Mucosa of stomach (tissue), 1 donor: Measurements from ENCODE around the gene PXK.
A peak's percentile ranks its signal among the peaks of the same experiment; 100 is the strongest.

ENCODE experiments used
- H3K27me3 ChIP-seq: one replicate; pipeline ENCODE4 v1.7.0; 2013; ENCODE audit warnings: mild to moderate bottlenecking, low read length; ENCODE audit not compliant: control insufficient read depth, insufficient read depth
- H3K36me3 ChIP-seq: one replicate; pipeline ENCODE4 v1.7.0; 2013; ENCODE audit warnings: low read length; ENCODE audit not compliant: control insufficient read depth, insufficient read depth
- H3K4me1 ChIP-seq: one replicate; pipeline ENCODE4 v1.7.0; 2013; ENCODE audit warnings: mild to moderate bottlenecking, low read length; ENCODE audit not compliant: control insufficient read depth, insufficient read depth
- H3K4me3 ChIP-seq: one replicate; pipeline ENCODE4 v1.7.0; 2013; ENCODE audit warnings: low read length
- H3K9ac ChIP-seq: one replicate; pipeline ENCODE4 v1.7.0; 2013; ENCODE audit warnings: mild to moderate bottlenecking, low read length, moderate library complexity
- H3K9me3 ChIP-seq: one replicate; pipeline ENCODE4 v1.7.0; 2013; ENCODE audit warnings: mild to moderate bottlenecking, low read length, moderate library complexity; ENCODE audit not compliant: control insufficient read depth
- donor health status: Pancreatic carcinoma.

PXK gene

GRCh38 chr3:58377168-58377567 is 44.5 kb downstream of the PXK start:
- Histone ChIP-seq H3K9ac (no peak overlapping the region), H3K9me3 (no peaks in the 10 kb centered on the region), H3K27me3 (no peaks in the 10 kb centered on the region), H3K4me3 (no peak overlapping the region), H3K36me3 (no peaks in the 10 kb centered on the region), H3K4me1 (no peaks in the 10 kb centered on the region)

- no peak overlapping the region for H3K9ac ChIP-seq
- H3K4me3 ChIP-seq, result no peak overlapping the region
- no peaks in the 10 kb centered on the region for H3K9me3 ChIP-seq
- no peaks in the 10 kb centered on the region for H3K27me3 ChIP-seq
- H3K36me3 ChIP-seq, result no peaks in the 10 kb centered on the region
- H3K4me1 ChIP-seq, result no peaks in the 10 kb centered on the region
These were observed 45.1 kb downstream of the PXK start for GRCh38 chr3:58377750-58378149.

- Histone ChIP-seq H3K36me3 (no peaks in the 10 kb centered on the region), H3K4me3 (no peak overlapping the region), H3K27me3 (no peaks in the 10 kb centered on the region), H3K4me1 (no peaks in the 10 kb centered on the region), H3K9me3 (no peaks in the 10 kb centered on the region), H3K9ac (no peak overlapping the region)
These were observed 46.8 kb downstream of the PXK start for GRCh38 chr3:58379351-58380073.

- no peak overlapping the region for H3K4me3 ChIP-seq
- no peaks in the 10 kb centered on the region for H3K9me3 ChIP-seq
- no peaks in the 10 kb centered on the region for H3K36me3 ChIP-seq
- H3K27me3 ChIP-seq, result no peaks in the 10 kb centered on the region
- no peaks in the 10 kb centered on the region for H3K4me1 ChIP-seq
- H3K9ac ChIP-seq, result no peak overlapping the region
These were observed 50.8 kb downstream of the PXK start for GRCh38 chr3:58383476-58383875.

DNA sequence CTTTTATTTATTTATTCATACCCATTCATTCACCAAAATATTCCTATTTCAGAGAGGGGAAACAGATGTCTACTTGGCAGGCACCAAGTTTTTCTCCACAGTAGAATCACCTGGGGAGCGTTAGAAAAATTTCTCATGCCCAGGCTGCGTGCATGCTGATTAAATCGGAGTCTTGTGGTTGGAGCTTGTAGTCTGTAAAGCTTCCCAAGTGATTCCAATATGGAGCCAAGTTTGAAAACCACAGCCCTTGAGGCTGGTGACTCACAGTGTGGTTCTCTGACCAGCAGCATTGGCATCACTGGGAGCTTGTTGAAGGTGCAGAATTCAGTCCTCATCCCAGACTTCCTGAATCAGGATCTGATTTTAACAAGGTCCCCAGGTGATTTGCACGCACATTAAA is 51.2 kb downstream of the PXK start:
- Histone ChIP-seq H3K9ac (no peak overlapping the region), H3K9me3 (no peaks in the 10 kb centered on the region), H3K4me1 (no peaks in the 10 kb centered on the region)

DNA sequence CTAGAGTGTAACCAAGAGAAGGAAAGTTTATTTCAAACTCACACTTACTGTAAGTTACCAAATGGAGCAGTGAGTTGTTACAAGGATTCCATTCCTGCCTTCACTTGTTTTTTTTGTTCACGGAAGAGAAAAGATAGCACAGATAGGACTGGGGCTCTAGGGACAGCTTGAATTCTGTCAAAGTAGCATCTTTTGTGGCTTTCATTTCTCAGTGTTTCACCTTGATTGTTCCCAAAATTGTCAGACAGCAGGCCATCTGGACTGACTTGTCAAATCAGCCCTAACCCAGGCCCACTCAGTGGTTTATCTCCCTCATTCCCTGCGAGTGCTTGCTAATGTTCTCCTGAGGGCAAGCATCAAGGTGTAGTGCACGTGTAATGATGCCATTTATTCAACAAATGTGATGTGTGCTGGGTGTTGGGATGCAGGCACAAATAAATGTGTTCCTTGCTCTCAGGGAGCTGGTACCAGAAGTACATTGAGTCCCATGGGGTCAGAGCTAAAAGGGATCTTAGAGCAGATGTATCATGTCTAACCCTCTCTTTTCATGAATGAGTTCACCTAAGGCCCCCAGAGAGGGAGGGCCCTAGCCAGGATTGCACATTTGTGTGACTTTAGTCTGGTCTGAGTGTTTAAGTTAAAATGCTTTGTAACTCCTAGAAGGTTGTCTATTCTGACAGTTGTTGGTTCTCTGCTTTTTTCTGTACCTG is 51.8 kb downstream of the PXK start:
- no peak overlapping the region for H3K9ac ChIP-seq
- no peaks in the 10 kb centered on the region for H3K4me1 ChIP-seq
- H3K4me3 ChIP-seq, result no peak overlapping the region
- H3K27me3 ChIP-seq, result no peaks in the 10 kb centered on the region
- H3K9me3 ChIP-seq, result no peaks in the 10 kb centered on the region
- H3K36me3 ChIP-seq, result no peaks in the 10 kb centered on the region

More for the DNA sequence above, 51.2 kb downstream of the PXK start:
- no peak overlapping the region for H3K4me3 ChIP-seq
- H3K36me3 ChIP-seq, result no peaks in the 10 kb centered on the region
- no peaks in the 10 kb centered on the region for H3K27me3 ChIP-seq

DNA sequence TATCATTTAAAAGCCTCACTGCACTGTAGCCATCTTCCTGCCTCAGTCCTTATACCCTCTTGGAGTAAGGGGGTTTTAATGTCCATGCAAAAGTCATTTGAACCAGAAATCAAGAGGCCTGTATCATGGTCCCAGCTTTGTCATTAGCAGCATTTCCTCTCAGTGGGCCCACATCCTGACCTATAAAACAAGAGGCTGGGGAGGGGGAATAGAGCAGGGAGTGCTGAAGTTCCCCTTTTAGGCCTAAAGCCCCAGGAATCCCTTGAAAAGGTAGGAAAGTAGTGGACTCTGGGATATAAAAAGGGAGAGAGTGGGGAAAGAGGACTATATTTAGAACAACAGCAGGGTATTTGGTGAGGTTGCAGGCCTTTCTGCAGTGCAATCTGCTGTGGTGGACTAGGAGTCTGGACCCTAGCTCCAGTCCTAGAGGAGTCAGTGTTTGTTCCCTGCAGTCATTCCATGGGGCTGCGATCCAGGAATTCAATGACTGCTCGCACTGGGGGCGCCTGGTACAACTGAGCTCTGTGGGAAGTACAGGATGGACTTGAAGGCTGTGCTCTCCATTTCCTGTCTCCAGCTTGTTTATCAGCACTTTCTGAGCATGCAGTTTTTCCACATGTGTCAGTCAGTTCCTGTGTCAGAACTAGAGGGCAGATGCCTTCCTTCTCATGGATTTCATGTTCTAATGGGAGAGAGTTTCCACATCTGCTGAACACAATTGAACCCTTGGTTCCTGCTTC is 54.1 kb downstream of the PXK start:
- H3K9ac ChIP-seq, result no peak overlapping the region
- no peaks in the 10 kb centered on the region for H3K36me3 ChIP-seq
- no peaks in the 10 kb centered on the region for H3K27me3 ChIP-seq
- H3K4me3 ChIP-seq, result no peak overlapping the region
- H3K9me3 ChIP-seq, result no peaks in the 10 kb centered on the region
- no peaks in the 10 kb centered on the region for H3K4me1 ChIP-seq

GRCh38 chr3:58387650-58388546 is 55.2 kb downstream of the PXK start:
- Histone ChIP-seq H3K9me3 (no peaks in the 10 kb centered on the region), H3K36me3 (no peaks in the 10 kb centered on the region), H3K9ac (peak overlapping the region; percentile 16), H3K4me1 (no peaks in the 10 kb centered on the region), H3K4me3 (no peak overlapping the region), H3K27me3 (no peaks in the 10 kb centered on the region)

GRCh38 chr3:58388550-58389091 is 55.9 kb downstream of the PXK start:
- Histone ChIP-seq H3K9me3 (no peaks in the 10 kb centered on the region), H3K27me3 (no peaks in the 10 kb centered on the region), H3K36me3 (no peaks in the 10 kb centered on the region), H3K9ac (no peak overlapping the region), H3K4me1 (no peaks in the 10 kb centered on the region), H3K4me3 (no peak overlapping the region)

- no peaks in the 10 kb centered on the region for H3K27me3 ChIP-seq
- H3K4me1 ChIP-seq, result no peaks in the 10 kb centered on the region
- H3K36me3 ChIP-seq, result no peaks in the 10 kb centered on the region
- no peak overlapping the region for H3K9ac ChIP-seq
- H3K4me3 ChIP-seq, result no peak overlapping the region
- H3K9me3 ChIP-seq, result no peaks in the 10 kb centered on the region
These were observed 58.6 kb downstream of the PXK start for GRCh38 chr3:58391156-58391865.

DNA sequence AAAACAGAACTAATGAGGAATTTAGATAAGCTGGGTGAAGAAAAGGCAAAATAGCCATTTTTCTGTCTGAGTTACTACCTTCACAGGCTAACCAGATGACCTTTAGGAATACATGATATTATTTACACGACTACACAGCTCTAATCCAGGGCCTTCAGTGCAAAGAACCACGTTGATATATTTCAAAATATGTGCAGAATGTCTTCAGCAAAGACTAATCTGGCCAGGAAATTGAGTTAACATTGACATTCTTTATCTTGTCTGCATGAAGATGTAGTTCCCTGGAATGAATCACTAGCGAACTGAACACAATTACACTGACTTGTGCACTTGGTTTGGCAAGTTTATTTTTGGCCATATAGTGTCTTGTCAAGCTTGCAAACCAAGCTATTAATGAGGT is 59.5 kb downstream of the PXK start:
- H3K4me1 ChIP-seq, result no peaks in the 10 kb centered on the region
- no peaks in the 10 kb centered on the region for H3K9me3 ChIP-seq
- no peak overlapping the region for H3K9ac ChIP-seq
- no peak overlapping the region for H3K4me3 ChIP-seq
- H3K36me3 ChIP-seq, result peaks cover 4% of the 10 kb centered on the region
- H3K27me3 ChIP-seq, result no peaks in the 10 kb centered on the region
